H1 (cell line): ENCODE data around the gene HIBADH. TPM values are rescaled to one million over a fixed set of nuclear protein-coding genes. Genes with fewer than 3 reads are reported as not detected.

Experiments used
- CREB1 ChIP-seq: IDR thresholded peaks from 2 replicates; pipeline ENCODE4 v1.6.1; 2012; ENCODE audit warnings: inconsistent platforms
- GTF2F1 ChIP-seq: IDR thresholded peaks from 2 replicates; pipeline ENCODE4 v1.6.1; 2012; ENCODE audit warnings: low read depth, low read length, improper control_type of control experiment, borderline replicate concordance
- KDM5A ChIP-seq: fragments of 200-600 bp; IDR thresholded peaks from 2 replicates; pipeline ENCODE4 v1.7.1; 2012; ENCODE audit warnings: mild to moderate bottlenecking, low read length, inconsistent platforms, mixed read lengths
- POLR2A ChIP-seq, 2 experiments: IDR thresholded peaks; 1 replicate in 1 of 2; 2 replicates in 1 of 2; pipeline ENCODE4 v1.6.1; 2011; ENCODE audit warnings: low read depth in 2 of 2, low read length in 2 of 2, mild to moderate bottlenecking in 2 of 2; ENCODE audit errors: control extremely low read depth in 1 of 2
- RNF2 ChIP-seq: fragments of 200-900, 300-1000 bp; sonication (generic); IDR thresholded peaks from 2 replicates; pipeline ENCODE4 v1.7.1; 2016; ENCODE audit warnings: borderline replicate concordance, low read depth, mild to moderate bottlenecking, antibody characterized with exemption, low read length; ENCODE audit not compliant: poor library complexity, severe bottlenecking; ENCODE audit errors: missing control alignments
- TCF12 ChIP-seq: IDR thresholded peaks from 2 replicates; pipeline ENCODE4 v1.6.1; 2011; ENCODE audit warnings: low read depth, mild to moderate bottlenecking, low read length
- polyA plus RNA-seq, 7 experiments: library from polyadenylated mRNA; depleted of rRNA in 3 of 7; stranded (reverse) in 5 of 7; unstranded in 2 of 7; fragments of >200 nt in 5 of 7; fragments of 200-250 nt in 2 of 7; gene quantifications; 1 replicate in 5 of 7; 2 replicates in 1 of 7; 4 replicates in 1 of 7; pipeline versions ENCODE4 v1.2.1 to v1.2.3, GENCODE V29; 2011 to 2013; ENCODE audit warnings: missing spikeins in 2 of 7, mixed read lengths in 2 of 7
- total RNA-seq: library from RNA; stranded (reverse); fragmentation: NEBNext Ultra II Directional; extraction: Animal tissue kit (Norgen Biotek cat#: 25700); gene quantifications from 2 replicates; pipeline ENCODE4 v1.2.1, GENCODE V29; 2021
- TF ChIP-seq, protein P1 (sequence below): fragments of 300-600 bp; sonication (generic); IDR thresholded peaks from 2 replicates; pipeline ENCODE4 v1.7.1; 2012; ENCODE audit warnings: low read length, moderate library complexity, mild to moderate bottlenecking, inconsistent platforms; ENCODE audit not compliant: insufficient replicate concordance
- TF ChIP-seq, protein P2 (sequence below): IDR thresholded peaks from 2 replicates; pipeline ENCODE4 v1.6.1; 2011; ENCODE audit warnings: low read depth, mild to moderate bottlenecking, low read length; ENCODE audit not compliant: insufficient read depth

The HIBADH gene
- total and polyA plus RNA-seq, 2 of the 8 experiments (the other 6 are each of a cell fraction or from before 2014, with no cell fraction given) = 30.1 to 39.5 TPM

DNA sequence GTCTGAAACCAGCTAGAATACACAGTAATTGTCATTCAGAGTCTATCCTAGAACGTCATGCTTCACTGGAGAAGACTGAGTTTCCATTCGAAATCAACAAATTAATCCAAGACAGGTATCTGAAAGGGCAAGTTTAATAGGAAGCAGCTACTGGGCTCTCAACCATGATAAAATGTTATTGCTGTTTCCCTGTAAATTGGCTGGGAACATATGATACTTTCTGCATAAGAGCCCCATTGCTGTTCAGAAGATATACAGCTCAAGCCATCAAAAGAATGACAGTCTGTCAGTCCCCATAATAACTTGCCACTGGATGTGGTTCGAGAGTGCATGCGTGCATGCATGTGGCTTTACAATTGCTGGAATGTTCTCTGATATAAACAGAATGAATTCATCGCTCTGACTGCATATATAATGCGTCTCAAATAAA lies 129.0 kb downstream of the HIBADH start (continued):
- TF ChIP-seq, protein P1, sequence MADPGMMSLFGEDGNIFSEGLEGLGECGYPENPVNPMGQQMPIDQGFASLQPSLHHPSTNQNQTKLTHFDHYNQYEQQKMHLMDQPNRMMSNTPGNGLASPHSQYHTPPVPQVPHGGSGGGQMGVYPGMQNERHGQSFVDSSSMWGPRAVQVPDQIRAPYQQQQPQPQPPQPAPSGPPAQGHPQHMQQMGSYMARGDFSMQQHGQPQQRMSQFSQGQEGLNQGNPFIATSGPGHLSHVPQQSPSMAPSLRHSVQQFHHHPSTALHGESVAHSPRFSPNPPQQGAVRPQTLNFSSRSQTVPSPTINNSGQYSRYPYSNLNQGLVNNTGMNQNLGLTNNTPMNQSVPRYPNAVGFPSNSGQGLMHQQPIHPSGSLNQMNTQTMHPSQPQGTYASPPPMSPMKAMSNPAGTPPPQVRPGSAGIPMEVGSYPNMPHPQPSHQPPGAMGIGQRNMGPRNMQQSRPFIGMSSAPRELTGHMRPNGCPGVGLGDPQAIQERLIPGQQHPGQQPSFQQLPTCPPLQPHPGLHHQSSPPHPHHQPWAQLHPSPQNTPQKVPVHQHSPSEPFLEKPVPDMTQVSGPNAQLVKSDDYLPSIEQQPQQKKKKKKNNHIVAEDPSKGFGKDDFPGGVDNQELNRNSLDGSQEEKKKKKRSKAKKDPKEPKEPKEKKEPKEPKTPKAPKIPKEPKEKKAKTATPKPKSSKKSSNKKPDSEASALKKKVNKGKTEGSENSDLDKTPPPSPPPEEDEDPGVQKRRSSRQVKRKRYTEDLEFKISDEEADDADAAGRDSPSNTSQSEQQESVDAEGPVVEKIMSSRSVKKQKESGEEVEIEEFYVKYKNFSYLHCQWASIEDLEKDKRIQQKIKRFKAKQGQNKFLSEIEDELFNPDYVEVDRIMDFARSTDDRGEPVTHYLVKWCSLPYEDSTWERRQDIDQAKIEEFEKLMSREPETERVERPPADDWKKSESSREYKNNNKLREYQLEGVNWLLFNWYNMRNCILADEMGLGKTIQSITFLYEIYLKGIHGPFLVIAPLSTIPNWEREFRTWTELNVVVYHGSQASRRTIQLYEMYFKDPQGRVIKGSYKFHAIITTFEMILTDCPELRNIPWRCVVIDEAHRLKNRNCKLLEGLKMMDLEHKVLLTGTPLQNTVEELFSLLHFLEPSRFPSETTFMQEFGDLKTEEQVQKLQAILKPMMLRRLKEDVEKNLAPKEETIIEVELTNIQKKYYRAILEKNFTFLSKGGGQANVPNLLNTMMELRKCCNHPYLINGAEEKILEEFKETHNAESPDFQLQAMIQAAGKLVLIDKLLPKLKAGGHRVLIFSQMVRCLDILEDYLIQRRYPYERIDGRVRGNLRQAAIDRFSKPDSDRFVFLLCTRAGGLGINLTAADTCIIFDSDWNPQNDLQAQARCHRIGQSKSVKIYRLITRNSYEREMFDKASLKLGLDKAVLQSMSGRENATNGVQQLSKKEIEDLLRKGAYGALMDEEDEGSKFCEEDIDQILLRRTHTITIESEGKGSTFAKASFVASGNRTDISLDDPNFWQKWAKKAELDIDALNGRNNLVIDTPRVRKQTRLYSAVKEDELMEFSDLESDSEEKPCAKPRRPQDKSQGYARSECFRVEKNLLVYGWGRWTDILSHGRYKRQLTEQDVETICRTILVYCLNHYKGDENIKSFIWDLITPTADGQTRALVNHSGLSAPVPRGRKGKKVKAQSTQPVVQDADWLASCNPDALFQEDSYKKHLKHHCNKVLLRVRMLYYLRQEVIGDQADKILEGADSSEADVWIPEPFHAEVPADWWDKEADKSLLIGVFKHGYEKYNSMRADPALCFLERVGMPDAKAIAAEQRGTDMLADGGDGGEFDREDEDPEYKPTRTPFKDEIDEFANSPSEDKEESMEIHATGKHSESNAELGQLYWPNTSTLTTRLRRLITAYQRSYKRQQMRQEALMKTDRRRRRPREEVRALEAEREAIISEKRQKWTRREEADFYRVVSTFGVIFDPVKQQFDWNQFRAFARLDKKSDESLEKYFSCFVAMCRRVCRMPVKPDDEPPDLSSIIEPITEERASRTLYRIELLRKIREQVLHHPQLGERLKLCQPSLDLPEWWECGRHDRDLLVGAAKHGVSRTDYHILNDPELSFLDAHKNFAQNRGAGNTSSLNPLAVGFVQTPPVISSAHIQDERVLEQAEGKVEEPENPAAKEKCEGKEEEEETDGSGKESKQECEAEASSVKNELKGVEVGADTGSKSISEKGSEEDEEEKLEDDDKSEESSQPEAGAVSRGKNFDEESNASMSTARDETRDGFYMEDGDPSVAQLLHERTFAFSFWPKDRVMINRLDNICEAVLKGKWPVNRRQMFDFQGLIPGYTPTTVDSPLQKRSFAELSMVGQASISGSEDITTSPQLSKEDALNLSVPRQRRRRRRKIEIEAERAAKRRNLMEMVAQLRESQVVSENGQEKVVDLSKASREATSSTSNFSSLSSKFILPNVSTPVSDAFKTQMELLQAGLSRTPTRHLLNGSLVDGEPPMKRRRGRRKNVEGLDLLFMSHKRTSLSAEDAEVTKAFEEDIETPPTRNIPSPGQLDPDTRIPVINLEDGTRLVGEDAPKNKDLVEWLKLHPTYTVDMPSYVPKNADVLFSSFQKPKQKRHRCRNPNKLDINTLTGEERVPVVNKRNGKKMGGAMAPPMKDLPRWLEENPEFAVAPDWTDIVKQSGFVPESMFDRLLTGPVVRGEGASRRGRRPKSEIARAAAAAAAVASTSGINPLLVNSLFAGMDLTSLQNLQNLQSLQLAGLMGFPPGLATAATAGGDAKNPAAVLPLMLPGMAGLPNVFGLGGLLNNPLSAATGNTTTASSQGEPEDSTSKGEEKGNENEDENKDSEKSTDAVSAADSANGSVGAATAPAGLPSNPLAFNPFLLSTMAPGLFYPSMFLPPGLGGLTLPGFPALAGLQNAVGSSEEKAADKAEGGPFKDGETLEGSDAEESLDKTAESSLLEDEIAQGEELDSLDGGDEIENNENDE = no peak
- TF ChIP-seq RNF2 (no peak), CREB1 (no peak), TCF12 (no peak), KDM5A (no peak), POLR2A (IDR thresholded peaks at IDR 0.05; ENCODE audit: control extremely low read depth in 1 of 2, low read depth in 2 of 2, low read length in 2 of 2) (no peak), GTF2F1 (no peak)
- TF ChIP-seq, protein P2, sequence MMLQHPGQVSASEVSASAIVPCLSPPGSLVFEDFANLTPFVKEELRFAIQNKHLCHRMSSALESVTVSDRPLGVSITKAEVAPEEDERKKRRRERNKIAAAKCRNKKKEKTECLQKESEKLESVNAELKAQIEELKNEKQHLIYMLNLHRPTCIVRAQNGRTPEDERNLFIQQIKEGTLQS = no peak
